Endothelial cell of umbilical vein (primary cell): Measurements from ENCODE around the gene TNN.

ENCODE experiments used
- EZH2 ChIP-seq: IDR thresholded peaks from 2 replicates; pipeline ENCODE4 v1.6.1; 2012; ENCODE audit warnings: borderline replicate concordance, low read depth, mild to moderate bottlenecking, moderate library complexity, low read length, inconsistent platforms; ENCODE audit not compliant: severe bottlenecking
- POLR2A ChIP-seq: IDR thresholded peaks from 2 replicates; pipeline ENCODE4 v1.6.1; 2012; ENCODE audit warnings: low read depth, mild to moderate bottlenecking, control low read depth, low read length
- TF ChIP-seq, protein P1 (sequence below), 2 donors: IDR thresholded peaks; 1 replicate in 1 of 2; 2 replicates in 1 of 2; pipeline ENCODE4 v1.5.1; 2011; ENCODE audit warnings: low read length in 2 of 2, mild to moderate bottlenecking in 2 of 2, moderate library complexity in 2 of 2, control low read depth in 1 of 2, inconsistent platforms in 1 of 2, low read depth in 1 of 2; ENCODE audit not compliant: insufficient read depth in 1 of 2; ENCODE audit errors: extremely low read depth in 1 of 2

GRCh38 chr1:175174309-175175102 is 106.9 kb downstream of the TNN start:
- TF ChIP-seq, protein P1, sequence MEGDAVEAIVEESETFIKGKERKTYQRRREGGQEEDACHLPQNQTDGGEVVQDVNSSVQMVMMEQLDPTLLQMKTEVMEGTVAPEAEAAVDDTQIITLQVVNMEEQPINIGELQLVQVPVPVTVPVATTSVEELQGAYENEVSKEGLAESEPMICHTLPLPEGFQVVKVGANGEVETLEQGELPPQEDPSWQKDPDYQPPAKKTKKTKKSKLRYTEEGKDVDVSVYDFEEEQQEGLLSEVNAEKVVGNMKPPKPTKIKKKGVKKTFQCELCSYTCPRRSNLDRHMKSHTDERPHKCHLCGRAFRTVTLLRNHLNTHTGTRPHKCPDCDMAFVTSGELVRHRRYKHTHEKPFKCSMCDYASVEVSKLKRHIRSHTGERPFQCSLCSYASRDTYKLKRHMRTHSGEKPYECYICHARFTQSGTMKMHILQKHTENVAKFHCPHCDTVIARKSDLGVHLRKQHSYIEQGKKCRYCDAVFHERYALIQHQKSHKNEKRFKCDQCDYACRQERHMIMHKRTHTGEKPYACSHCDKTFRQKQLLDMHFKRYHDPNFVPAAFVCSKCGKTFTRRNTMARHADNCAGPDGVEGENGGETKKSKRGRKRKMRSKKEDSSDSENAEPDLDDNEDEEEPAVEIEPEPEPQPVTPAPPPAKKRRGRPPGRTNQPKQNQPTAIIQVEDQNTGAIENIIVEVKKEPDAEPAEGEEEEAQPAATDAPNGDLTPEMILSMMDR (IDR thresholded peaks at IDR 0.05; ENCODE audit: extremely low read depth in 1 of 2, insufficient read depth in 1 of 2, low read depth in 1 of 2, low read length in 2 of 2) = no peak
- TF ChIP-seq POLR2A = no peak
- TF ChIP-seq EZH2 = no peak
